Natural killer cell treated with Interleukin-12 subunit alpha and Interleukin-12 subunit beta and Interleukin-15 and Interleukin-18, amount 100 ng/mL, for 72 hours (primary cell): ENCODE results near the gene CLRN3. TPM values are rescaled to one million over a fixed set of nuclear protein-coding genes. Genes with fewer than 3 reads are reported as not detected.

Experiments used
- ATAC-seq, 2 donors: fragments of 150-1000 bp; cut with Tn5 transposase in 1 of 2; sonication (Bioruptor Pico), chemical (Tn5 transposase) in 1 of 2; 2 replicates each; pipeline ENCODE4 v1.10.0; 2021
- DNase-seq: peaks from one replicate; pipeline ENCODE4 v3.0.0; 2022; ENCODE audit warnings: low spot score
- H3K27ac Mint-ChIP-seq, 2 donors: 1 replicate in 1 of 2; 2 replicates in 1 of 2; pipeline ENCODE4 v1.8.0; 2022; ENCODE audit warnings: mixed read lengths in 2 of 2, mild to moderate bottlenecking in 1 of 2, moderate library complexity in 1 of 2
- H3K27me3 Mint-ChIP-seq, 2 donors: 1 replicate in 1 of 2; 2 replicates in 1 of 2; pipeline ENCODE4 v1.8.0; 2022; ENCODE audit warnings: mixed read lengths in 2 of 2
- H3K36me3 Mint-ChIP-seq: one replicate; pipeline ENCODE4 v1.8.0; 2022; ENCODE audit warnings: mixed read lengths
- H3K4me1 Mint-ChIP-seq, 2 donors: 1 replicate in 1 of 2; 2 replicates in 1 of 2; pipeline ENCODE4 v1.8.0; 2022; ENCODE audit warnings: low read depth in 2 of 2, mixed read lengths in 2 of 2, mild to moderate bottlenecking in 1 of 2
- H3K4me3 Mint-ChIP-seq: one replicate; pipeline ENCODE4 v1.8.0; 2022; ENCODE audit warnings: mixed read lengths
- H3K9me3 Mint-ChIP-seq: 2 replicates; pipeline ENCODE4 v1.8.0; 2022; ENCODE audit warnings: mixed read lengths
- total RNA-seq, 2 donors: library from RNA; stranded (reverse); gene quantifications; one replicate each; pipeline ENCODE4 v1.2.3, GENCODE V29; 2022

Gene CLRN3
- total RNA-seq, 2 donors from 2014 or later = not detected

DNA sequence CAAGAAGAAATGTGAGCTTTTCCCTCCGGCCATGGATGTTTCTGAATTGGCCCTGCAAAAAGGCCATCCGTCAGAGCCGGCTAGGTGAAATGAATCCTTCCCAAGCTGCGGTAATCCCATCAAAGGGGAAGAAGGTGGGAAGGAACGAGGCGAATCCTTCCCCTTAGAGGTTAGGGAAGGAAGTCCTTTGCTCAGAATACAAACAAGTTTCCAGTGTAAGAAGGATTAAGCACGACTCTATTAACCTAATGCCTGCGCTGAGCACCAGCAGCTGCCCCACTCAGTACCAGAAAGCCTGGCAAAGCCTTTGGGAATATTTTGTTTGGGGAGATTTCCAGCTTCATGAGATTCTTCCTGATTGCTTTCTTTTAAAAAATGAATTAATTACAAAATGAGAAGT, 42.8 kb downstream of the CLRN3 start:
- H3K27ac Mint-ChIP-seq = no peak overlapping the region

DNA sequence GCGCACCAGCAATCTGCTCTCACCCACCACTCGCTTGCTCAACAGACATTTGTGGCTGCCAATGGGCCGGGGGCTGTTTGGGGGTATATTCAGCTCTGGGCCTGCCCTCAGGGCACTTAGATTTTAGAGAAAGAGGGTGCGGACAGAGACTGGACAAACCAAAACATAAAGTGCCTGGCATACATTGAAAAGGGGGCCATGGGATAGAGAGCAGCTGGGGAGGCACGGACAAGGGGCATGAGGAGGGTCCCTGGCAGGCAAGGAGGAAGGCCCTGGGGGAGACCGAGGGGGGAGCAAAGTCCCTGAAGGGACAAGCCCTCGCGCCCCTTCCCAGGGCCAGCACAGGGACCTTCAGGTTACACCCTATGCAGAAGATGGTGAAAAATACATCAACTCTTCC, 43.5 kb downstream of the CLRN3 start:
- Mint-ChIP-seq H3K4me3 (no peak overlapping the region), H3K9me3 (no peaks in the 10 kb centered on the region), H3K27ac (no peak overlapping the region), H3K36me3 (no peaks in the 10 kb centered on the region), H3K27me3 (peaks cover 7 to 22% of the 10 kb centered on the region in 2 donors), H3K4me1 (peaks cover 5 to 10% of the 10 kb centered on the region in 2 donors)
- DNase-seq (no peak), ATAC-seq (no peak)

More for the DNA sequence above, 42.8 kb downstream of the CLRN3 start:
- Mint-ChIP-seq H3K36me3 (no peaks in the 10 kb centered on the region), H3K4me1 (peaks cover 5 to 10% of the 10 kb centered on the region in 2 donors), H3K9me3 (no peaks in the 10 kb centered on the region), H3K27me3 (peaks cover 7 to 22% of the 10 kb centered on the region in 2 donors), H3K4me3 (no peak overlapping the region)
- ATAC-seq (no peak), DNase-seq (no peak)

DNA sequence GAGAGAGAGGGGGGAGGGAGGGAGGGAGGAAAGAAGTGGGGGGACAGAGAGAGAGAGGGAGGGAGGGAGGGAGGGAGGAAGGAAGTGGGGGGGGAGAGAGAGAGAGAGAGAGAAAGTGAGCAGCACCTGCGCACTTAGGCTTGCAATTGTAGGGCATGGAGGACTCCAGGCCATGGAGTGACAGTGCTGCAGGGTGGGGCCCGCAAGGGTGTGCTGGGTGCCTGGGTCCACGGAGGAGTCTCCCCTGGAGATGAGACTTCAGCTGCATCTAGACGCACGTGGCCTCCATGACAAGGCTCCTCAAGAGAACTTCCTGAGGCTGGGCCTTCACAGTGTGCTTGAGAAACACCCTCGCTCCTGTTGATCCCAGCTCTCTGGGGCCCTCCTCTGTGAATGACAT, 44.5 kb downstream of the CLRN3 start:
- H3K36me3 Mint-ChIP-seq = no peaks in the 10 kb centered on the region
- no peak for DNase-seq
- H3K27ac Mint-ChIP-seq = peak overlapping the region; percentile 8 to 81
- peaks cover 7 to 22% of the 10 kb centered on the region in 2 donors for H3K27me3 Mint-ChIP-seq
- no peaks in the 10 kb centered on the region for H3K9me3 Mint-ChIP-seq
- no peak for ATAC-seq
- no peak overlapping the region for H3K4me3 Mint-ChIP-seq
- peaks cover 5 to 10% of the 10 kb centered on the region in 2 donors for H3K4me1 Mint-ChIP-seq

DNA sequence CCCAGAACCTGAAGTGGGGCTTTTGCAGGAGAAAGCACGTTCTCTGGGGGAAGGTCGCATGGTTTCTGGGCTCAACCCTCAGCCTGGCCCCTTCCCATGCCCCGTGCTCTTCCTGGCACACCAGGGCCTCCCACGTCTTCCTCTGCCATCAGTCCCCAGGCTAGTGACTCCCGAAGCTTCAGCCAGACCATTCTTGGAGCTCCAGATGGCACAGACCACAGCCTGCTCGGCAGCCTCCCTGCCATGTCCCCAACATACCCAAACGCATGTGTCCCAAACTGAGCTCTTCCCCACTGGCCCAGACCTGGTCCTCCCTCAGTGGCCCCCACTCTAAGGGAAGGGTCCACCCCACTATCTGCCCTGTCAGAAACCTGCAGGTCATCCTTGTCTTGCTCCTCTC, 47.0 kb downstream of the CLRN3 start:
- no peak for ATAC-seq
- Mint-ChIP-seq H3K4me1 (peaks cover 5 to 10% of the 10 kb centered on the region in 2 donors), H3K27me3 (peaks cover 7 to 10% of the 10 kb centered on the region in 2 donors), H3K27ac (no peak overlapping the region), H3K36me3 (no peaks in the 10 kb centered on the region), H3K4me3 (no peak overlapping the region), H3K9me3 (no peaks in the 10 kb centered on the region)
- no peak for DNase-seq

DNA sequence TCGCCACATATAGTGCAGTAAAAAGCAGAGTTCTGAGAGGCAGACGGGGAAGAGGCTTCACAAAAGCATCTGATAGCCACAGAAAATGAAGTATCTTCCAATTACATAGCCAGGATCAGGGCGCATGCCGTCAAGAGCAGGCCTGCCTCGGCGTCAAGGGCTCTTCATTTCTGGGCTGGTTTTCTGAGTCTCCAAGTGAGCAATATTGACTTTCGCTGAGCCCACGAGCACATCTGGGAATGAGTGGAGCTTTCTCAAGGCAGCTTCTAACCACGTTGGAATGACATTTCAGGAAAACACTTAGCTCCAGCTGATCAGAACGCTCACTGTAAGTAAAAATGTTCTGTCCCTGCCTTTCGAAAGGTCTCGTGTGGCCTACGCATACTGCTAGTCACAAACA, 51.9 kb downstream of the CLRN3 start:
- Mint-ChIP-seq H3K9me3 (no peaks in the 10 kb centered on the region), H3K27me3 (peaks cover 6 to 16% of the 10 kb centered on the region in 2 donors), H3K4me1 (no peaks in the 10 kb centered on the region), H3K36me3 (no peaks in the 10 kb centered on the region), H3K4me3 (no peak overlapping the region), H3K27ac (no peak overlapping the region)
- no peak for ATAC-seq
- DNase-seq = no peak

DNA sequence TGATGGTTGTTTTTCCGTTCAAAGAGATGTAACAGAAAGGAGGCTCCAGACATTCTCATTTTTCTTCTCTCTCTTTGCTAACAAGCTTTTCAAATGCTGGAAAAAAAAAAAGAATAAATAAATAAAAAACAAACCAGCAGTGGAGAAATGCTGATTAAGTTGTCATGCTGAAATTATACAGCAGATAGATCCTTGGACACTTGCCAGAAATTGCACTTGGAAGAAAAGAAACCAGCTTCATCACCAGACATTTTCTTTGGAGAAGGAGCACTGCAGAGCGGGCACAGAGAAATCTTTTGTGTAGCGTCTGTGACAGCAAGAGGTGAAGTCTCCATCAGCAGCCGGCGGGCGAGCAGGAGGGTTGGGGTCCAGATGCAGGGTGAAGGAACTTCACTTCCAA, 55.8 kb downstream of the CLRN3 start:
- Mint-ChIP-seq H3K4me1 (no peaks in the 10 kb centered on the region), H3K9me3 (no peaks in the 10 kb centered on the region), H3K27ac (no peak overlapping the region), H3K27me3 (peaks cover 10 to 19% of the 10 kb centered on the region in 2 donors), H3K36me3 (no peaks in the 10 kb centered on the region), H3K4me3 (no peak overlapping the region)
- no peak for DNase-seq
- ATAC-seq = no peak

DNA sequence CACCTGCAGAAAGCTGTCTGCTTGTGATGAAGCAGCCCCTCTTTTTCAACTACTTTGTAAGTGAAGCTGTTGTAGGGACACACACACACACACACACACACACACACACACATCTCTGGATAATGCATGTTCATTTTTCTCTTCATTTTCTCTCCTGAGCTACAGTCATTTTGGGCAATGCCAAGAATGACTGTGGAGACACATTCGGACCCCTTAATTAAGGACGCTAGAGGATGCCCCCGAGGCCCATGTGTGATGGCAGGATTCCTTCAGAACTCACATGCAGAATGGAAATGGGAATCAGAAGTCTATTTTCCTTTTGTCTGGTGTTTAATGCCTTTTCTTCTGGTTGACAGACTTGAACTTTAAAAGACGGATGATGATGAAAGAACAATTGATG, 56.6 kb downstream of the CLRN3 start:
- H3K27me3 Mint-ChIP-seq = peaks cover 12 to 19% of the 10 kb centered on the region in 2 donors
- no peak for ATAC-seq
- no peaks in the 10 kb centered on the region for H3K36me3 Mint-ChIP-seq
- H3K9me3 Mint-ChIP-seq = no peaks in the 10 kb centered on the region
- no peak for DNase-seq
- no peak overlapping the region for H3K27ac Mint-ChIP-seq
- no peak overlapping the region for H3K4me3 Mint-ChIP-seq
- no peaks in the 10 kb centered on the region for H3K4me1 Mint-ChIP-seq

DNA sequence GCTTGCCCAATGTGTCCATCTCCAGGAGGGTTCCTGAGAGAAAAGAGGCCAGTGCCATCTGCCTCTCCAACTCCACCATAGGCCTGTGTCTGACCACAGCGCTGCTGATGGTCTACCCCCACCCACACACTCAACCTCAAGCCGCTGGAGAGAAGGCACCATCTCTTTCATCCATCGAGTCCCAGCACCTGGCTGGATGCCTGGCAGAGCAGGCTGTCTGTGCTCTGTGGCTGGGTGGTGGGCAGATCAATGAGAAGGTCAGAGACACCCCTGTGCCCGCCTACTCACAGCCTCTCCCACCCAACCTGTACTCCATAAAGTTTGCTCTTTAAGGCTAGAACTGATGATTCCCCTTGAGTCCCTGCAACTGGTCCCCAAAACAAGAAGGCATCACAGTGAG, 58.0 kb downstream of the CLRN3 start:
- peak in 1 of 2 donors; percentile 25 for ATAC-seq

DNA sequence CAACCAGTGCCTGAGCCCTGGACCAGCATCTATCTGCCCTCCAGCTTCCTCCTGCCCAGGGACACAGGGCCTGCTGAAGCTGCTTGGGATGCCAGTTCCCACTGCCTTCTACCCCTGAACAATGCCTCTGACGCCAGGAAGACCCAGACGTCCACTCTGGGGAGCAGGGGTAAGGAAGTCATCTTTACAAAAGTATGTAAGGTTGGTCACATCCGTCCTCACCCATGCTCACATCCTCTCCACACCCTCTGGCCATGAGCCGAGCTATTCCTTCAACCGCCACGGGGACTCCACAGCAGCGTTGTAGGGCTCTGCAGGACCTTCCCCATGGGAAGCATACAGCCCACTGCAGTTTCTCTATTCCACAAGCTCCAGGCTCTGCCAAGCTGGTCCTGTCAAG, 58.5 kb downstream of the CLRN3 start:
- Mint-ChIP-seq H3K4me1 (no peaks in the 10 kb centered on the region), H3K27me3 (peaks cover 16 to 27% of the 10 kb centered on the region in 2 donors), H3K36me3 (no peaks in the 10 kb centered on the region), H3K4me3 (no peak overlapping the region), H3K27ac (no peak overlapping the region), H3K9me3 (no peaks in the 10 kb centered on the region)
- peak in 1 of 2 donors; percentile 34 for ATAC-seq
- DNase-seq = no peak

More for the DNA sequence above, 58.0 kb downstream of the CLRN3 start:
- H3K27me3 Mint-ChIP-seq = peaks cover 16 to 27% of the 10 kb centered on the region in 2 donors
- no peak overlapping the region for H3K27ac Mint-ChIP-seq
- H3K9me3 Mint-ChIP-seq = no peaks in the 10 kb centered on the region
- DNase-seq = no peak
- no peaks in the 10 kb centered on the region for H3K4me1 Mint-ChIP-seq
- no peak overlapping the region for H3K4me3 Mint-ChIP-seq
- no peaks in the 10 kb centered on the region for H3K36me3 Mint-ChIP-seq

DNA sequence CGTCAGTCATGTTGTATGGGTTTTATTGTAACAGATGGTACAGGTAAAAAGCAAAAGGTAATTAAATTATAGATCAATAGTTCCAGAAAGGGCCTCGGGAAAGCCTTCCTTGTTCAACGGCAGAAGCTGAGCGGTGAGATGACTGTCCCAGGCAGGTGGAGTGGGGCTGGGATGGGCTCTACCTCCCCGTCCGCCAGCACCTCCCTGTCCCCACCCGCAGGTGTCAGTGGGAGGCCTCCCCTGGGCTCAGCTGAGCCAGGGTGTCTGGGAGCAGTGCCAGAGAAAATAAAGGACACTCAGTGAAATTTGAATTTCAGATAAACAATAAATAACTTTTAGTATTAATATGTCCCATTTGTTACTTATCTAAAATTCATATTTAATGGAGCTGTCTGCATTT, 58.9 kb downstream of the CLRN3 start:
- DNase-seq (no peak), ATAC-seq (no peak)
- no peak overlapping the region for H3K27ac Mint-ChIP-seq
- no peaks in the 10 kb centered on the region for H3K9me3 Mint-ChIP-seq
- H3K4me1 Mint-ChIP-seq = no peaks in the 10 kb centered on the region
- H3K4me3 Mint-ChIP-seq = no peak overlapping the region
- peaks cover 16 to 27% of the 10 kb centered on the region in 2 donors for H3K27me3 Mint-ChIP-seq
- no peaks in the 10 kb centered on the region for H3K36me3 Mint-ChIP-seq

DNA sequence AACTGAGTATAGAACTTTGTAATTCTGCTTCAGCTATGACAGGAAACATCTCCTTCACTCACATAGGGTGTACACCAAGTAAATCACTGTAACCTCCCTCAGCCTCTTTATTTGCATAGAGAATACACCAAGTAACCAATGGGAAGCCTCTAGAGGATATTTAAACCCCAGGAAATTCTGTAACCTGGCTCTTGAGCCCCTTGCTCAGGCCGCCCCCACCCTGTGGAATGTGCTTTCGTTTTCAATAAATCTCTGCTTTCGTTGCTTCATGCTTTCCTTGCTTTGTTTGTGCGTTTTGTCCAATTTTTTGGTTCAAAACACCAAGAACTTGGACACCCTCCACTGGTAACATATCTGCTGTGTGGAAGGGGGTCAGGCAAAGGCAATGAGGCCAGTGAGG, 60.2 kb downstream of the CLRN3 start:
- H3K9me3 Mint-ChIP-seq = no peaks in the 10 kb centered on the region
- DNase-seq = no peak
- peaks cover 13 to 24% of the 10 kb centered on the region in 2 donors for H3K27me3 Mint-ChIP-seq
- H3K36me3 Mint-ChIP-seq = no peaks in the 10 kb centered on the region
- H3K27ac Mint-ChIP-seq = no peak overlapping the region
- H3K4me3 Mint-ChIP-seq = no peak overlapping the region
- no peaks in the 10 kb centered on the region for H3K4me1 Mint-ChIP-seq
- no peak for ATAC-seq

DNA sequence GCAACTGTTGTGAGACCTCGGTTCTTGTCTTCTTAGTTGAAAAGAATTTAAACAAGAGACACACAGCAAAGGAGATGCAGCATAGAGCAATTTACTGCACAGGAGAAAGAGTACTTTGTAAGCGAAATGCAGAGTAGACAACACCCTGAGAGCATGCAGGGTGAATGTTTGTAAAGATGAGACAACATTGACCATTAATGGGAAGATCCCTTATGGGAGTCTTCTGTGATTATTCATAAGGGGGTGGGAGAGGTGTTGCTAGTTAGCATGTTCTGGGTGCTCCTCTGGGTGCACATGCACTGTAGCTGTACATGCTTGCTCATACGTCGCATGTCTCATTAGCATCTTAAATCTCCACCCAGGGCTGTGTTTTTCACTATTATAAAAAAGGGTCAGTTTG, 62.3 kb downstream of the CLRN3 start:
- H3K27me3 Mint-ChIP-seq = peaks cover 7 to 8% of the 10 kb centered on the region in 2 donors
- DNase-seq (no peak), ATAC-seq (no peak)
- H3K27ac Mint-ChIP-seq = no peak overlapping the region
- no peaks in the 10 kb centered on the region for H3K36me3 Mint-ChIP-seq
- no peak overlapping the region for H3K4me3 Mint-ChIP-seq
- no peaks in the 10 kb centered on the region for H3K4me1 Mint-ChIP-seq
- no peaks in the 10 kb centered on the region for H3K9me3 Mint-ChIP-seq

Other genes with a start within 250 kb of the CLRN3 start
- gene FOXI2, start 155.8 kb downstream of the CLRN3 start, total RNA-seq = not detected
- 100 to 1,000 TPM in 1 of 2 donors, 10 to 100 TPM in 1; 65.1 to 147 TPM for gene PTPRE, start 14.2 kb upstream of the CLRN3 start, total RNA-seq
- gene MKI67, start 233.5 kb upstream of the CLRN3 start, total RNA-seq = 100 to 1,000 TPM; 141 to 270 TPM